ENCODE measurements around the gene RPP25L. TPM values are rescaled to one million over a fixed set of nuclear protein-coding genes. Genes with fewer than 3 reads are reported as not detected.

Gene RPP25L
- total and polyA plus RNA-seq, 9 of the 15 experiments (the other 6 are each of a cell fraction or from before 2014, with no cell fraction given) = 16.3 to 43.7 (median 29.0) TPM

DNA sequence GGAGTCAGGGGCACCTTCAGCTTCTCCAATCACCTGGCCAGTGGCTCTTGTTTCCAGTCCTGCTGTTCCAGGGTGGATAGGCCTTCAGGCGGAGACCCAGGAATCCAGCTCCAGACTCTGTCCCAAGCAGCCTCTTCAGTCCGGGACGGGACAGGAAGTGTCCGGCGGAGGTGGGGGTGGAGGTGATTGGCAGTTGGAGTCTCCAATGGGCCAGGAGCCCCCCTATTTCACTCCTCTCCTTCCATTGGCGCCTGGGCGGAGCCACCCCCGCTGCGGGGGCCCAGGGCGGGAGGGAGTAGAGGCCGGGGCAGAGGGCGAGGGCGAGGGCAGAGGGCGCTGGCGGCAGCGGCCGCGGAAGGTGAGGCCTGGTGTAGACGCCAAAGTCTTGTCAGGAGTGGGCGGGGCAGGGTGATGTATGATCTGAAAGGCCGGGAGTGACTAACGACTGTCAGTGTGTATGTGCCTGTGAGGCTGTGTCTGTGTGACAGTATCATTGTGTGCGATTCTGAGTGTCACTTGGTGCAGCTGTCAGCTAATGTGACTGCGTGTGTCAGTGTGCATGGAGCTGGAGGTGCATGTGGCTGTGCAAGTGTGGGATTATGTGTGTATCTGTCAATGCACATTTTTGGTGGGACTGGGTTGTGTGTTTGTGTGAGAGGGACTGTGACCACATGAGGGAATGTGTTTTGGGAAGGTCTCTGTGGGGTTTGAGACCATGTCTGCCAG is 40.1 kb upstream of the RPP25L start, which contains the start of gene IL11RA (continued):
- TF ChIP-seq, protein P1, sequence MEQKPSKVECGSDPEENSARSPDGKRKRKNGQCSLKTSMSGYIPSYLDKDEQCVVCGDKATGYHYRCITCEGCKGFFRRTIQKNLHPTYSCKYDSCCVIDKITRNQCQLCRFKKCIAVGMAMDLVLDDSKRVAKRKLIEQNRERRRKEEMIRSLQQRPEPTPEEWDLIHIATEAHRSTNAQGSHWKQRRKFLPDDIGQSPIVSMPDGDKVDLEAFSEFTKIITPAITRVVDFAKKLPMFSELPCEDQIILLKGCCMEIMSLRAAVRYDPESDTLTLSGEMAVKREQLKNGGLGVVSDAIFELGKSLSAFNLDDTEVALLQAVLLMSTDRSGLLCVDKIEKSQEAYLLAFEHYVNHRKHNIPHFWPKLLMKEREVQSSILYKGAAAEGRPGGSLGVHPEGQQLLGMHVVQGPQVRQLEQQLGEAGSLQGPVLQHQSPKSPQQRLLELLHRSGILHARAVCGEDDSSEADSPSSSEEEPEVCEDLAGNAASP (IDR thresholded peaks at IDR 0.05) = no peak
- TF ChIP-seq, protein P2, sequence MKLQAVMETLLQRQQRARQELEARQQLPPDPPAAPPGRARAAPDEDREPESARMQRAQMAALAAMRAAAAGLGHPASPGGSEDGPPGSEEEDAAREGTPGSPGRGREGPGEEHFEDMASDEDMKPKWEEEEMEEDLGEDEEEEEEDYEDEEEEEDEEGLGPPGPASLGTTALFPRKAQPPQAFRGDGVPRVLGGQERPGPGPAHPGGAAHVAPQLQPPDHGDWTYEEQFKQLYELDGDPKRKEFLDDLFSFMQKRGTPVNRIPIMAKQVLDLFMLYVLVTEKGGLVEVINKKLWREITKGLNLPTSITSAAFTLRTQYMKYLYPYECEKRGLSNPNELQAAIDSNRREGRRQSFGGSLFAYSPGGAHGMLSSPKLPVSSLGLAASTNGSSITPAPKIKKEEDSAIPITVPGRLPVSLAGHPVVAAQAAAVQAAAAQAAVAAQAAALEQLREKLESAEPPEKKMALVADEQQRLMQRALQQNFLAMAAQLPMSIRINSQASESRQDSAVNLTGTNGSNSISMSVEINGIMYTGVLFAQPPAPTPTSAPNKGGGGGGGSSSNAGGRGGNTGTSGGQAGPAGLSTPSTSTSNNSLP (IDR thresholded peaks at IDR 0.05; ENCODE audit: borderline replicate concordance, low read depth, low read length) = no peak
- TF ChIP-seq, protein P3, sequence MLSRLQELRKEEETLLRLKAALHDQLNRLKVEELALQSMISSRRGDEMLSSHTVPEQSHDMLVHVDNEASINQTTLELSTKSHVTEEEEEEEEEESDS (CRISPR knock-in tag; IDR thresholded peaks at IDR 0.05) = no peak
- TF ChIP-seq ARHGAP35 (IDR thresholded peaks at IDR 0.05; ENCODE audit: partially characterized antibody) (no peak), BRD4 (IDR thresholded peaks at IDR 0.05) (no peak), BRCA1 (IDR thresholded peaks at IDR 0.05) (no peak), BRCA1 (CRISPR knock-in tag; IDR thresholded peaks at IDR 0.05) (no peak), GATA2 (CRISPR knock-in tag; IDR thresholded peaks at IDR 0.05) (no peak), SIN3B (IDR thresholded peaks at IDR 0.05; ENCODE audit: low read depth) (no peak), NELFE (IDR thresholded peaks at IDR 0.05; ENCODE audit: insufficient read depth, insufficient read length) (no peak), LEF1 (IDR thresholded peaks at IDR 0.05) (no peak), MED1 (CRISPR knock-in tag; IDR thresholded peaks at IDR 0.05; ENCODE audit: borderline replicate concordance) (no peak), KDM5B (IDR thresholded peaks at IDR 0.05; ENCODE audit: insufficient replicate concordance, low read depth, low read length) (peak; percentile 33), TRIM24 (IDR thresholded peaks at IDR 0.05) (0 out of 4 replicates have a peak, but pooled peaks of 1 of the 2 experiments have one; percentile 19), JUNB (CRISPR knock-in tag; conservative IDR thresholded peaks at IDR 0.05) (no peak)
- TF ChIP-seq, protein P4, sequence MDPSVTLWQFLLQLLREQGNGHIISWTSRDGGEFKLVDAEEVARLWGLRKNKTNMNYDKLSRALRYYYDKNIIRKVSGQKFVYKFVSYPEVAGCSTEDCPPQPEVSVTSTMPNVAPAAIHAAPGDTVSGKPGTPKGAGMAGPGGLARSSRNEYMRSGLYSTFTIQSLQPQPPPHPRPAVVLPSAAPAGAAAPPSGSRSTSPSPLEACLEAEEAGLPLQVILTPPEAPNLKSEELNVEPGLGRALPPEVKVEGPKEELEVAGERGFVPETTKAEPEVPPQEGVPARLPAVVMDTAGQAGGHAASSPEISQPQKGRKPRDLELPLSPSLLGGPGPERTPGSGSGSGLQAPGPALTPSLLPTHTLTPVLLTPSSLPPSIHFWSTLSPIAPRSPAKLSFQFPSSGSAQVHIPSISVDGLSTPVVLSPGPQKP (CRISPR knock-in tag; IDR thresholded peaks at IDR 0.05) = no peak
- TF ChIP-seq, protein P5, sequence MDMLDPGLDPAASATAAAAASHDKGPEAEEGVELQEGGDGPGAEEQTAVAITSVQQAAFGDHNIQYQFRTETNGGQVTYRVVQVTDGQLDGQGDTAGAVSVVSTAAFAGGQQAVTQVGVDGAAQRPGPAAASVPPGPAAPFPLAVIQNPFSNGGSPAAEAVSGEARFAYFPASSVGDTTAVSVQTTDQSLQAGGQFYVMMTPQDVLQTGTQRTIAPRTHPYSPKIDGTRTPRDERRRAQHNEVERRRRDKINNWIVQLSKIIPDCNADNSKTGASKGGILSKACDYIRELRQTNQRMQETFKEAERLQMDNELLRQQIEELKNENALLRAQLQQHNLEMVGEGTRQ (CRISPR knock-in tag; IDR thresholded peaks at IDR 0.05) = no peak
- TF ChIP-seq, protein P6, sequence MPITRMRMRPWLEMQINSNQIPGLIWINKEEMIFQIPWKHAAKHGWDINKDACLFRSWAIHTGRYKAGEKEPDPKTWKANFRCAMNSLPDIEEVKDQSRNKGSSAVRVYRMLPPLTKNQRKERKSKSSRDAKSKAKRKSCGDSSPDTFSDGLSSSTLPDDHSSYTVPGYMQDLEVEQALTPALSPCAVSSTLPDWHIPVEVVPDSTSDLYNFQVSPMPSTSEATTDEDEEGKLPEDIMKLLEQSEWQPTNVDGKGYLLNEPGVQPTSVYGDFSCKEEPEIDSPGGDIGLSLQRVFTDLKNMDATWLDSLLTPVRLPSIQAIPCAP (CRISPR knock-in tag; IDR thresholded peaks at IDR 0.05; ENCODE audit: borderline replicate concordance) = no peak
- TF ChIP-seq, protein P7, sequence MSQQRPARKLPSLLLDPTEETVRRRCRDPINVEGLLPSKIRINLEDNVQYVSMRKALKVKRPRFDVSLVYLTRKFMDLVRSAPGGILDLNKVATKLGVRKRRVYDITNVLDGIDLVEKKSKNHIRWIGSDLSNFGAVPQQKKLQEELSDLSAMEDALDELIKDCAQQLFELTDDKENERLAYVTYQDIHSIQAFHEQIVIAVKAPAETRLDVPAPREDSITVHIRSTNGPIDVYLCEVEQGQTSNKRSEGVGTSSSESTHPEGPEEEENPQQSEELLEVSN (IDR thresholded peaks at IDR 0.05; ENCODE audit: borderline replicate concordance in 1 of 2, extremely low read depth in 1 of 2, insufficient read depth in 1 of 2, insufficient read length in 1 of 2, low read depth in 1 of 2, low read length in 1 of 2, poor library complexity in 1 of 2, severe bottlenecking in 1 of 2) = peak; percentile 20 to 48

Data from K562 (cell line).